Stimulated activated CD4-positive, alpha-beta T cell treated with anti-CD3 and anti-CD28 coated beads, TNF-alpha, amount 100 ng/mL, for 4 hours (primary cell): ENCODE results near the gene TIGD6.

Experiments
- DNase-seq, 3 experiments: peaks; one replicate each; pipeline ENCODE4 v3.0.0-alpha.2; 2020; ENCODE audit warnings: low read depth in 3 of 3

TIGD6 gene

GRCh38 chr5:150016537-150016936 is 16.1 kb upstream of the TIGD6 start:
- no peak for DNase-seq

- no peak for DNase-seq
Observed at GRCh38 chr5:150015415-150015814, 15.0 kb upstream of the TIGD6 start.

- no peak for DNase-seq
Observed at GRCh38 chr5:150014456-150014855, 14.0 kb upstream of the TIGD6 start.

- DNase-seq = no peak
Observed at GRCh38 chr5:150013931-150014330, 13.5 kb upstream of the TIGD6 start.

- no peak for DNase-seq
Observed at GRCh38 chr5:150009671-150010387, 9.4 kb upstream of the TIGD6 start.

- no peak for DNase-seq
Observed at GRCh38 chr5:150007050-150007449, 6.6 kb upstream of the TIGD6 start.

- no peak for DNase-seq
Observed at GRCh38 chr5:150006318-150006717, 5.9 kb upstream of the TIGD6 start.

GRCh38 chr5:150001660-150002486 is 1.4 kb upstream of the TIGD6 start:
- DNase-seq = peak in 2 of 3 experiments; percentile 21 to 33

GRCh38 chr5:150000990-150001659 is 671 bp upstream of the TIGD6 start:
- DNase-seq = peak in 2 of 3 experiments; percentile 2 to 10

GRCh38 chr5:149999866-150000255 is 593 bp downstream of the TIGD6 start:
- no peak for DNase-seq

GRCh38 chr5:149999359-149999758 is 1.1 kb downstream of the TIGD6 start:
- DNase-seq = no peak

GRCh38 chr5:149998281-149998680 is 2.2 kb downstream of the TIGD6 start:
- DNase-seq = no peak

- DNase-seq = no peak
Observed at GRCh38 chr5:149996205-149996890, 4.1 kb downstream of the TIGD6 start.

GRCh38 chr5:149995385-149996204 is 4.9 kb downstream of the TIGD6 start:
- DNase-seq = no peak

- DNase-seq = no peak
Observed at GRCh38 chr5:149993471-149993870, 7.0 kb downstream of the TIGD6 start.

- peak; percentile 28 to 52 (median 50) for DNase-seq
Observed at GRCh38 chr5:149990518-149991376, 9.7 kb downstream of the TIGD6 start.

GRCh38 chr5:149988126-149988525 is 12.3 kb downstream of the TIGD6 start:
- DNase-seq = no peak

- no peak for DNase-seq
Observed at GRCh38 chr5:149982505-149982904, 17.9 kb downstream of the TIGD6 start.

- DNase-seq = no peak
Observed at GRCh38 chr5:149981206-149981605, 19.2 kb downstream of the TIGD6 start.

- no peak for DNase-seq
Observed at GRCh38 chr5:149979896-149980295, 20.6 kb downstream of the TIGD6 start.
